ENCODE results near the gene LNX2.

DNA sequence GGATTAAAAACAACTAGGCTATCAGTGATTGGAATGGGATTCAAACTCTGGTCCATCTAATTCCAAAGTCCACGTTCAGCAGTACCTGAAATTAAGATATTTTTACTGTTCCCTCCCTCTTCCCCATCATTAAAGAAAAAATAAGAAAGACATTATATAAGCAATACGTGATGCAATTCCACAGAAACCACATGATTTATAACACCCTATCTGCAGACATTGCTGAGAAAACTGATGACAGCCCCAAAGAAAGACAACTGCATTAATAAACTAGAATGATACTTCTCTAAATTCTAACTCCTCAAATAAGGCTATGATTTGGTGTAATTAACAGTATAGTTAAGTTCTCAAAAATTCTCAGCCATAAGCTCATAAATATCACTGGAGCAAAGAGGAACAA lies 19.1 kb downstream of the LNX2 start:
- TF ChIP-seq POLR2AphosphoS5 (IDR thresholded peaks at IDR 0.05; ENCODE audit: low read depth, low read length), result no peak
- no peak for TF ChIP-seq TAF1 (IDR thresholded peaks at IDR 0.05; ENCODE audit: borderline replicate concordance, insufficient read depth, low read length)
- TF ChIP-seq, protein P1, sequence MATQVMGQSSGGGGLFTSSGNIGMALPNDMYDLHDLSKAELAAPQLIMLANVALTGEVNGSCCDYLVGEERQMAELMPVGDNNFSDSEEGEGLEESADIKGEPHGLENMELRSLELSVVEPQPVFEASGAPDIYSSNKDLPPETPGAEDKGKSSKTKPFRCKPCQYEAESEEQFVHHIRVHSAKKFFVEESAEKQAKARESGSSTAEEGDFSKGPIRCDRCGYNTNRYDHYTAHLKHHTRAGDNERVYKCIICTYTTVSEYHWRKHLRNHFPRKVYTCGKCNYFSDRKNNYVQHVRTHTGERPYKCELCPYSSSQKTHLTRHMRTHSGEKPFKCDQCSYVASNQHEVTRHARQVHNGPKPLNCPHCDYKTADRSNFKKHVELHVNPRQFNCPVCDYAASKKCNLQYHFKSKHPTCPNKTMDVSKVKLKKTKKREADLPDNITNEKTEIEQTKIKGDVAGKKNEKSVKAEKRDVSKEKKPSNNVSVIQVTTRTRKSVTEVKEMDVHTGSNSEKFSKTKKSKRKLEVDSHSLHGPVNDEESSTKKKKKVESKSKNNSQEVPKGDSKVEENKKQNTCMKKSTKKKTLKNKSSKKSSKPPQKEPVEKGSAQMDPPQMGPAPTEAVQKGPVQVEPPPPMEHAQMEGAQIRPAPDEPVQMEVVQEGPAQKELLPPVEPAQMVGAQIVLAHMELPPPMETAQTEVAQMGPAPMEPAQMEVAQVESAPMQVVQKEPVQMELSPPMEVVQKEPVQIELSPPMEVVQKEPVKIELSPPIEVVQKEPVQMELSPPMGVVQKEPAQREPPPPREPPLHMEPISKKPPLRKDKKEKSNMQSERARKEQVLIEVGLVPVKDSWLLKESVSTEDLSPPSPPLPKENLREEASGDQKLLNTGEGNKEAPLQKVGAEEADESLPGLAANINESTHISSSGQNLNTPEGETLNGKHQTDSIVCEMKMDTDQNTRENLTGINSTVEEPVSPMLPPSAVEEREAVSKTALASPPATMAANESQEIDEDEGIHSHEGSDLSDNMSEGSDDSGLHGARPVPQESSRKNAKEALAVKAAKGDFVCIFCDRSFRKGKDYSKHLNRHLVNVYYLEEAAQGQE (IDR thresholded peaks at IDR 0.05; ENCODE audit: insufficient read depth in 1 of 2, low read depth in 2 of 2, low read length in 2 of 2), result no peak
